ENCODE results near the gene CDH26. TPM values are rescaled to one million over a fixed set of nuclear protein-coding genes. Genes with fewer than 3 reads are reported as not detected.

The CDH26 gene
- total RNA-seq, 2 experiments from 2014 or later = 0.75 to 1.1 TPM

DNA sequence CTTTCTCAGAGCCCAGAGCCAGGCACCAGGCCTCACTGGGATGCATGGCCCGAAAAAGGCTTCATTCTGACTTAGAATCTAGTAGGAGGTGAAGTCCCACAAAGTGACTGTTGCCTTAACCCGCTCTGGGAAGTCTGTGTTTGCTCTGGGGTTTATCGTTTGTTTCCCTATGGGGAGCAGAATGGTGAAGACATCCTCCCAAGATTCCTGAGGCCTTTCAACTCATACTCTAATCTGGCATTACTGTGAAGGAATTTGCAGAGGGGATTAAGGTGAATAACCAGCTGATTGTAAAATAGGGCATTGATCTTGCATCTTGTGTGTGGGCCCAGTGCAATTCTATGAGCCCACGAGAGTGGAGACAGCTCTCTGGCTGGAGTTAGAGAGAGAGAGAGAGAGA, 67.8 kb downstream of the CDH26 start:
- intact Hi-C loops (cut with DNase I, micrococcal nuclease) = no loop called here
- Histone ChIP-seq H3K27ac (ENCODE audit: low read depth in 1 of 2, low read length in 2 of 2) (no peak overlapping the region), H3K9me3 (ENCODE audit: control insufficient read depth in 1 of 2, insufficient read depth in 1 of 2, low read length in 2 of 2) (no peaks in the 10 kb centered on the region), H3K4me1 (ENCODE audit: insufficient read depth, low read length) (no peaks in the 10 kb centered on the region), H3K36me3 (ENCODE audit: insufficient read depth, low read length) (no peaks in the 10 kb centered on the region), H3K4me3 (ENCODE audit: low read length) (no peak overlapping the region), H3K27me3 (ENCODE audit: control insufficient read depth in 1 of 2, insufficient read depth in 2 of 2, low read length in 2 of 2) (no peaks in the 10 kb centered on the region)
- CTCF ChIA-PET = interaction anchor here (0.5 kb wide), 1 partner anchor 13 kb away, joined by 5 read pairs; no protein-coding TSS in a partner anchor
- peaks cover 2% of the 10 kb centered on the region for H3K36me3 Mint-ChIP-seq (ENCODE audit: low read depth)
- peaks cover 2% of the 10 kb centered on the region for H3K9me3 Mint-ChIP-seq
- no peak overlapping the region for H3K4me3 Mint-ChIP-seq
- POLR2A ChIA-PET = no interaction called here
- TF ChIP-seq, protein P1, sequence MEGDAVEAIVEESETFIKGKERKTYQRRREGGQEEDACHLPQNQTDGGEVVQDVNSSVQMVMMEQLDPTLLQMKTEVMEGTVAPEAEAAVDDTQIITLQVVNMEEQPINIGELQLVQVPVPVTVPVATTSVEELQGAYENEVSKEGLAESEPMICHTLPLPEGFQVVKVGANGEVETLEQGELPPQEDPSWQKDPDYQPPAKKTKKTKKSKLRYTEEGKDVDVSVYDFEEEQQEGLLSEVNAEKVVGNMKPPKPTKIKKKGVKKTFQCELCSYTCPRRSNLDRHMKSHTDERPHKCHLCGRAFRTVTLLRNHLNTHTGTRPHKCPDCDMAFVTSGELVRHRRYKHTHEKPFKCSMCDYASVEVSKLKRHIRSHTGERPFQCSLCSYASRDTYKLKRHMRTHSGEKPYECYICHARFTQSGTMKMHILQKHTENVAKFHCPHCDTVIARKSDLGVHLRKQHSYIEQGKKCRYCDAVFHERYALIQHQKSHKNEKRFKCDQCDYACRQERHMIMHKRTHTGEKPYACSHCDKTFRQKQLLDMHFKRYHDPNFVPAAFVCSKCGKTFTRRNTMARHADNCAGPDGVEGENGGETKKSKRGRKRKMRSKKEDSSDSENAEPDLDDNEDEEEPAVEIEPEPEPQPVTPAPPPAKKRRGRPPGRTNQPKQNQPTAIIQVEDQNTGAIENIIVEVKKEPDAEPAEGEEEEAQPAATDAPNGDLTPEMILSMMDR (IDR thresholded peaks at IDR 0.05) = no peak
- ATAC-seq (ENCODE audit: poor library complexity) (no peak), DNase-seq (no peak)
- H3K4me1 Mint-ChIP-seq (ENCODE audit: low read depth) = no peaks in the 10 kb centered on the region
- H3K27ac Mint-ChIP-seq = no peak overlapping the region
- H3K27me3 Mint-ChIP-seq = no peaks in the 10 kb centered on the region

DNA sequence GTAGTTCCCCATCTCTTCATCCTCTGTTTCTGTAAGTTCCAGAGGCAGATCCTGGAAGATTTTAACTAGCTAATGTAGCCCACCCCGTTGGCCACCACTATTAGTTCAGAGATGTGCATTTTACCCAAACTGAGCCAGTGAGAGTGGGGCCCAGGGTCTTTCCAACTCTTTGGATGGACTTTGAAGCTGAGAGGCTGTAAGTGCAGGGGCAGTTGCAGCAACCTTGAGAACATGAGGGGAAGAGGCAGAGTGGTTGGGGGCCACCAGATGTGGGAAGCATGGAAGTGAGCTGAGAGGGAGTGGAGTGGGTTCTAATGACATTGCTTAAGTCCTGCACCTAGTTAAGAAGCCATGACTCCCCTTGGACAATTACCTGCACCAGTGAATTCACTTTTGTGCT, 72.2 kb downstream of the CDH26 start:
- no peak overlapping the region for H3K27ac Mint-ChIP-seq
- intact Hi-C loops (cut with DNase I, micrococcal nuclease) = no loop called here

DNA sequence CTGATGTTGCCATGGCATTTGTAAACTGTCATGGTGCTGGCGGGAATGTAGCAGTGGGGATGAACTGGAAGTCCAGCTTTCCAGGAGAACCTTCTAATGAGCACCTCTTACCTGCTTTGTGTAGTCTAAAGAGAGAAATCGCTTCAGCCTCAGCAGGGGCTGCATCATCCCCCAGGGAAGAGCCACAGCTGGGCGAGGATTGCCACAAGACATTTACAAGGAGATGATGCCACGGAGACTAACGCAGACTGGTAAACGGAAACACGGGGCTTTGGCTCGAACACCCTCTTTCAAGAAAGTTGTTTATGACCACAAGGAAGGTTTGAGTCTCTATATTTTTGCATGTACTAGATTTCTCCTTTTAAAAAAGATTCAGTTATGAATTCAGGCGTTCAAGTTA, 72.9 kb downstream of the CDH26 start:
- Mint-ChIP-seq H3K4me3 (no peak overlapping the region), H3K4me1 (ENCODE audit: low read depth) (no peaks in the 10 kb centered on the region), H3K36me3 (ENCODE audit: low read depth) (no peaks in the 10 kb centered on the region), H3K9me3 (peaks cover 1% of the 10 kb centered on the region), H3K27ac (no peak overlapping the region), H3K27me3 (no peaks in the 10 kb centered on the region)
- Histone ChIP-seq H3K36me3 (ENCODE audit: insufficient read depth, low read length) (no peaks in the 10 kb centered on the region), H3K27me3 (ENCODE audit: control insufficient read depth in 1 of 2, insufficient read depth in 2 of 2, low read length in 2 of 2) (no peaks in the 10 kb centered on the region), H3K9me3 (ENCODE audit: control insufficient read depth in 1 of 2, insufficient read depth in 1 of 2, low read length in 2 of 2) (no peaks in the 10 kb centered on the region), H3K27ac (ENCODE audit: low read depth in 1 of 2, low read length in 2 of 2) (no peak overlapping the region), H3K4me1 (ENCODE audit: insufficient read depth, low read length) (no peaks in the 10 kb centered on the region), H3K4me3 (ENCODE audit: low read length) (no peak overlapping the region)
- DNase-seq = no peak
- no peak for ATAC-seq (ENCODE audit: poor library complexity)
- ChIA-PET POLR2A (no interaction called here), CTCF (no interaction called here)
- intact Hi-C loops (cut with DNase I, micrococcal nuclease) = no loop called here
- TF ChIP-seq, protein P1 (IDR thresholded peaks at IDR 0.05) = no peak

More for the DNA sequence above, 72.2 kb downstream of the CDH26 start:
- DNase-seq = no peak
- TF ChIP-seq, protein P1 (IDR thresholded peaks at IDR 0.05) = no peak
- Mint-ChIP-seq H3K36me3 (ENCODE audit: low read depth) (no peaks in the 10 kb centered on the region), H3K4me1 (ENCODE audit: low read depth) (no peaks in the 10 kb centered on the region), H3K9me3 (peaks cover 2% of the 10 kb centered on the region), H3K27me3 (no peaks in the 10 kb centered on the region), H3K4me3 (no peak overlapping the region)
- Histone ChIP-seq H3K36me3 (ENCODE audit: insufficient read depth, low read length) (no peaks in the 10 kb centered on the region), H3K27me3 (ENCODE audit: control insufficient read depth in 1 of 2, insufficient read depth in 2 of 2, low read length in 2 of 2) (no peaks in the 10 kb centered on the region), H3K4me3 (ENCODE audit: low read length) (no peak overlapping the region), H3K4me1 (ENCODE audit: insufficient read depth, low read length) (no peaks in the 10 kb centered on the region), H3K27ac (ENCODE audit: low read depth in 1 of 2, low read length in 2 of 2) (no peak overlapping the region), H3K9me3 (ENCODE audit: control insufficient read depth in 1 of 2, insufficient read depth in 1 of 2, low read length in 2 of 2) (no peaks in the 10 kb centered on the region)
- POLR2A ChIA-PET = no interaction called here
- ATAC-seq (ENCODE audit: poor library complexity) = no peak
- CTCF ChIA-PET = no interaction called here
